ENCODE data around the gene ISYNA1. TPM values are rescaled to one million over a fixed set of nuclear protein-coding genes. Genes with fewer than 3 reads are reported as not detected.

The ISYNA1 gene
- total and polyA plus RNA-seq, 2 of the 13 experiments (the other 11 are each of a cell fraction or from before 2014, with no cell fraction given), result 29.6 to 48.5 TPM

GRCh38 chr19:18469069-18469846, 31.3 kb upstream of the ISYNA1 start (continued):
- no peak for TF ChIP-seq ZNF407 (CRISPR knock-in tag; IDR thresholded peaks at IDR 0.05; ENCODE audit: not compliant biosample characterization)
- peak; percentile 79; the same call in 1 of the 2 replicates for TF ChIP-seq HNF1B (CRISPR knock-in tag; IDR thresholded peaks at IDR 0.05)
- no peak for TF ChIP-seq E2F2 (CRISPR knock-in tag; IDR thresholded peaks at IDR 0.05; ENCODE audit: borderline replicate concordance)
- TF ChIP-seq ZSCAN31 (CRISPR knock-in tag; IDR thresholded peaks at IDR 0.05; ENCODE audit: low read depth), result peak; percentile 56
- no peak for TF ChIP-seq FOSL2 (CRISPR knock-in tag; IDR thresholded peaks at IDR 0.05)
- no peak for TF ChIP-seq AFF4 (CRISPR knock-in tag; IDR thresholded peaks at IDR 0.05)
- no peak for TF ChIP-seq MAZ (IDR thresholded peaks at IDR 0.05; ENCODE audit: borderline replicate concordance, low read depth, low read length)
- peak; percentile 26; the same call in 1 of the 2 replicates for TF ChIP-seq MAZ (CRISPR knock-in tag; IDR thresholded peaks at IDR 0.05; ENCODE audit: low read depth)
- TF ChIP-seq RFX3 (CRISPR knock-in tag; IDR thresholded peaks at IDR 0.05), result no peak
- no peak for TF ChIP-seq NR2C2 (CRISPR knock-in tag; IDR thresholded peaks at IDR 0.05; ENCODE audit: borderline replicate concordance)
- no peak for TF ChIP-seq ZNF841 (CRISPR knock-in tag; IDR thresholded peaks at IDR 0.05; ENCODE audit: borderline replicate concordance)
- peak; percentile 75 for TF ChIP-seq ZMYM3 (CRISPR knock-in tag; IDR thresholded peaks at IDR 0.05)
- peak; percentile 22; the same call in 1 of the 2 replicates for TF ChIP-seq DMAP1 (CRISPR knock-in tag; IDR thresholded peaks at IDR 0.05)
